GM12878 (cell line): Measurements from ENCODE around the gene SGMS1. TPM values are rescaled to one million over a fixed set of nuclear protein-coding genes. Genes with fewer than 3 reads are reported as not detected.

Source experiments
- ATF2 ChIP-seq: IDR thresholded peaks from 2 replicates; pipeline ENCODE4 v1.6.1; 2012; ENCODE audit warnings: low read length, inconsistent platforms
- BHLHE40 ChIP-seq, 2 experiments: fragments of 450-650 bp in 1 of 2; IDR thresholded peaks; 2 replicates each; pipeline ENCODE4 v1.6.1; 2011 to 2017; ENCODE audit warnings: low read depth in 2 of 2, borderline replicate concordance in 1 of 2, improper control_type of control experiment in 1 of 2, low read length in 1 of 2, mild to moderate bottlenecking in 1 of 2
- ETV6 ChIP-seq, 2 experiments: fragments of 450-650 bp in 1 of 2; IDR thresholded peaks in 1 of 2; conservative IDR thresholded peaks in 1 of 2; 2 replicates each; pipeline ENCODE4 v1.6.1; 2014; ENCODE audit warnings: antibody characterized with exemption in 1 of 2, borderline replicate concordance in 1 of 2, low read depth in 1 of 2, mild to moderate bottlenecking in 1 of 2, moderate library complexity in 1 of 2
- HDAC2 ChIP-seq: fragments of 200-600 bp; sonication (generic); IDR thresholded peaks from 2 replicates; pipeline ENCODE4 v1.6.1; 2017
- IKZF2 ChIP-seq, 2 experiments: fragments of 450-650 bp; IDR thresholded peaks; 2 replicates each; pipeline ENCODE4 v1.6.1; 2017; ENCODE audit warnings: mild to moderate bottlenecking in 2 of 2, moderate library complexity in 2 of 2
- NFIC ChIP-seq: IDR thresholded peaks from 2 replicates; pipeline ENCODE4 v1.6.1; 2012; ENCODE audit warnings: low read depth, mild to moderate bottlenecking, inconsistent platforms, low read length, moderate library complexity
- NFYA ChIP-seq: IDR thresholded peaks from 2 replicates; pipeline ENCODE4 v1.6.1; 2011; ENCODE audit warnings: low read depth, mild to moderate bottlenecking, low read length, improper control_type of control experiment, borderline replicate concordance
- RELA ChIP-seq: fragments of 450-650 bp; IDR thresholded peaks from 2 replicates; pipeline ENCODE4 v1.8.0; 2014; ENCODE audit warnings: borderline replicate concordance; ENCODE audit not compliant: partially characterized antibody
- RELB ChIP-seq: fragments of 450-650 bp; IDR thresholded peaks from 2 replicates; pipeline ENCODE4 v1.6.1; 2017; ENCODE audit warnings: low read depth, mild to moderate bottlenecking, moderate library complexity
- SP1 ChIP-seq: IDR thresholded peaks from one replicate; pipeline ENCODE4 v1.6.1; 2011; ENCODE audit warnings: low read depth, low read length
- TAF1 ChIP-seq: IDR thresholded peaks from 2 replicates; pipeline ENCODE4 v1.6.1; 2011; ENCODE audit warnings: mild to moderate bottlenecking, low read depth, low read length, borderline replicate concordance
- ZBTB11 ChIP-seq: fragments of 450-650 bp; formaldehyde crosslinking; IDR thresholded peaks from 2 replicates; pipeline ENCODE4 v1.5.0; 2022; ENCODE audit warnings: mild to moderate bottlenecking, missing genetic modification characterization
- polyA plus RNA-seq, 11 experiments: library from polyadenylated mRNA; depleted of rRNA in 4 of 11; unstranded in 6 of 11; stranded (reverse) in 5 of 11; fragments of >200 nt; fragmentation: Nextera tagmentation in 4 of 11; fragmentation: Illumina TruSeq in 1 of 11; extraction: Ambion mirVana in 4 of 11; extraction: Trizol in 1 of 11; gene quantifications; 1 replicate in 1 of 11; 2 replicates in 10 of 11; pipeline versions ENCODE4 v1.2.1 to v1.2.3, GENCODE V29; 2011 to 2016; ENCODE audit warnings: inconsistent platforms in 2 of 11, missing spikeins in 2 of 11, low read depth in 1 of 11
- total RNA-seq, 4 experiments: library from RNA; depleted of rRNA in 3 of 4; stranded (reverse); fragments of >200 nt in 3 of 4; fragmentation: Illumina TruSeq in 1 of 4; extraction: Trizol in 1 of 4; gene quantifications; 2 replicates each; pipeline versions ENCODE4 v1.2.1 to v1.2.3, GENCODE V29; 2013 to 2021
- TF ChIP-seq, protein P1 (sequence below): fragments of 150-350 bp; IDR thresholded peaks from 2 replicates; pipeline ENCODE4 v1.6.1; 2016; ENCODE audit warnings: low read depth, low read length

The SGMS1 gene
- total and polyA plus RNA-seq, 10 of the 15 experiments (the other 5 are each of a cell fraction or from before 2014, with no cell fraction given): 1.4 to 14.5 (median 4.9) TPM

GRCh38 chr10:50512743-50513416 lies 110.9 kb downstream of the SGMS1 start (continued):
- TF ChIP-seq NFIC: peak; percentile 75
- TF ChIP-seq ZBTB11: no peak
- peak; percentile 67 for TF ChIP-seq ATF2
- TF ChIP-seq SP1: no peak
- TF ChIP-seq NFYA: no peak
- TF ChIP-seq IKZF2 (IDR thresholded peaks at IDR 0.05): peak; percentile 97
- peak in 1 of 2 experiments; percentile 40; a peak in 1 of 4 replicates for TF ChIP-seq ETV6 (conservative IDR thresholded peaks at IDR 0.05 in 1 of 2, IDR thresholded peaks at IDR 0.05 in 1 of 2; ENCODE audit: borderline replicate concordance in 1 of 2, low read depth in 1 of 2)
- TF ChIP-seq BHLHE40 (IDR thresholded peaks at IDR 0.05; ENCODE audit: borderline replicate concordance in 1 of 2, low read depth in 2 of 2, low read length in 1 of 2): peak; percentile 66 to 68
- TF ChIP-seq, protein P1, sequence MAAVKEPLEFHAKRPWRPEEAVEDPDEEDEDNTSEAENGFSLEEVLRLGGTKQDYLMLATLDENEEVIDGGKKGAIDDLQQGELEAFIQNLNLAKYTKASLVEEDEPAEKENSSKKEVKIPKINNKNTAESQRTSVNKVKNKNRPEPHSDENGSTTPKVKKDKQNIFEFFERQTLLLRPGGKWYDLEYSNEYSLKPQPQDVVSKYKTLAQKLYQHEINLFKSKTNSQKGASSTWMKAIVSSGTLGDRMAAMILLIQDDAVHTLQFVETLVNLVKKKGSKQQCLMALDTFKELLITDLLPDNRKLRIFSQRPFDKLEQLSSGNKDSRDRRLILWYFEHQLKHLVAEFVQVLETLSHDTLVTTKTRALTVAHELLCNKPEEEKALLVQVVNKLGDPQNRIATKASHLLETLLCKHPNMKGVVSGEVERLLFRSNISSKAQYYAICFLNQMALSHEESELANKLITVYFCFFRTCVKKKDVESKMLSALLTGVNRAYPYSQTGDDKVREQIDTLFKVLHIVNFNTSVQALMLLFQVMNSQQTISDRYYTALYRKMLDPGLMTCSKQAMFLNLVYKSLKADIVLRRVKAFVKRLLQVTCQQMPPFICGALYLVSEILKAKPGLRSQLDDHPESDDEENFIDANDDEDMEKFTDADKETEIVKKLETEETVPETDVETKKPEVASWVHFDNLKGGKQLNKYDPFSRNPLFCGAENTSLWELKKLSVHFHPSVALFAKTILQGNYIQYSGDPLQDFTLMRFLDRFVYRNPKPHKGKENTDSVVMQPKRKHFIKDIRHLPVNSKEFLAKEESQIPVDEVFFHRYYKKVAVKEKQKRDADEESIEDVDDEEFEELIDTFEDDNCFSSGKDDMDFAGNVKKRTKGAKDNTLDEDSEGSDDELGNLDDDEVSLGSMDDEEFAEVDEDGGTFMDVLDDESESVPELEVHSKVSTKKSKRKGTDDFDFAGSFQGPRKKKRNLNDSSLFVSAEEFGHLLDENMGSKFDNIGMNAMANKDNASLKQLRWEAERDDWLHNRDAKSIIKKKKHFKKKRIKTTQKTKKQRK: no peak
- TF ChIP-seq RELB: peak; percentile 91
- no peak for TF ChIP-seq TAF1
- TF ChIP-seq HDAC2: no peak
- peak; percentile 40 for TF ChIP-seq RELA
